ENCODE measurements around the gene ZNF785. TPM values are rescaled to one million over a fixed set of nuclear protein-coding genes. Genes with fewer than 3 reads are reported as not detected.
A peak's percentile ranks its signal among the peaks of the same experiment; 100 is the strongest.

ZNF785 gene
- total and polyA plus RNA-seq, 2 donors: 7.5 to 15.7 TPM

DNA sequence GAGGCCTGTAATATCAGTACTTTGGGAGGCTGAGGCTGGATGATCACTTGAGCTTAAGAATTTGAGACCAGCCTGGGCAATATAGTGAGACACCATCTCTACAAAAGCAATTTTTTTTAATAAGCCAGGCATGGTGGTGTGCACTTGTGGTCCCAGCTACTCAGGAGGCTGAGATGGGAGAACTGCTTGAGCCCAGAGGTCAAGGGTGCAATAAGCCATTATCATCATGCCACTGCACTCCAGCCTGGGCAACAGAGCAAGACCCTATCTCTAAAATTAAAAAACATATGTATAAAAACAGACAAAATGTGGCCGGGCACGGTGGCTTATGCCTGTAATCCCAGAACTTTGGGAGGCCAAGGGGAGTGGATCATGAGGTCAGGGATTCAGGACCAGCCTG, 3.2 kb upstream of the ZNF785 start:
- WGBS: 94% methylated on average over 2 of the region's 2 CpGs
- no peak overlapping the region for H3K4me3 ChIP-seq (ENCODE audit: low read depth, low read length)
- H3K36me3 ChIP-seq (ENCODE audit: insufficient read depth): no peaks in the 10 kb centered on the region
- no peak for DNase-seq (ENCODE audit: extremely low spot score)
- no peak overlapping the region for H3K27ac ChIP-seq (ENCODE audit: low read depth)
- H3K4me1 ChIP-seq (ENCODE audit: insufficient read depth): peaks cover 2% of the 10 kb centered on the region

GRCh38 chr16:30585022-30585399, 486 bp downstream of the ZNF785 start:
- DNase-seq (ENCODE audit: extremely low spot score): no peak
- Histone ChIP-seq H3K27ac (ENCODE audit: low read depth) (peak overlapping the region; percentile 86), H3K4me3 (ENCODE audit: low read depth, low read length) (peak overlapping the region; percentile 71), H3K4me1 (ENCODE audit: insufficient read depth) (peaks cover 2% of the 10 kb centered on the region), H3K36me3 (ENCODE audit: insufficient read depth) (no peaks in the 10 kb centered on the region)
- 1% methylated on average over 23 of the region's 23 CpGs for WGBS

DNA sequence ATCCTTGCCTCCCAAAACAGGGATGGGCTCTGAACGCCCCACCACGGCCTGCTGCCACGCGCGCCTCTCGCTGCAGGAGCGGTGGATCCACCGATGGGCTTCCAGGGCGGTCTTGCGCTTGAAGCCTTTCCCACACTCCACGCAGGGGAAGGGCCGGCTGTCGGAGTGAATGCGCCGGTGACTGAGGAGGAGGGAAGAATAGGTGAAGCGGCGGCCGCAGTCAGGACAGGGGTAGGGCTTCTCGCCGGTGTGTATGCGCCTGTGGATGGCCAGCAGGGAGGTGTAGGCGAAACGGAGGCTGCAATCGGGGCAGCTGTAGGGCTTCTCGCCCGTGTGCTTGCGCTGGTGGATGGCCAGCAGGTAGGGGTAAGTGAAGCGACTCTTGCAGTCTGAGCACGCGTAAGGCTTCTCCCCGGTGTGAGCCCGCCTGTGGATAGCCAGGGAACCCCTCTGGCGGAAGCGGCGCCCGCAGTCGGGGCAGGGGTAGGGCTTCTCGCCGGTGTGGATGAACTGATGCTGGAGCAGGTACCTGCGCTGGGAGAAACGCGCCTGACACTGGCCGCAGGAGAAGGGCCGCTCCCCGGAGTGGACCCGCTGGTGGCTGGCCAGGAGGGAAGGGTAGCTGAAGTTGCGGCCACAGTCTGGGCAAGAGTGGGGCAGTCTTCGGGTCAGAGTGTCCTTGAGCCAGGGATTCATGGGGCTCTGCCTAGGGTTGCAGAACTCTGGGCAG, 2.7 kb downstream of the ZNF785 start:
- H3K4me3 ChIP-seq (ENCODE audit: low read depth, low read length): no peak overlapping the region
- 96% methylated on average over 48 of the region's 48 CpGs for WGBS
- H3K4me1 ChIP-seq (ENCODE audit: insufficient read depth): peaks cover 2% of the 10 kb centered on the region
- no peaks in the 10 kb centered on the region for H3K36me3 ChIP-seq (ENCODE audit: insufficient read depth)
- no peak overlapping the region for H3K27ac ChIP-seq (ENCODE audit: low read depth)
- no peak for DNase-seq (ENCODE audit: extremely low spot score)

DNA sequence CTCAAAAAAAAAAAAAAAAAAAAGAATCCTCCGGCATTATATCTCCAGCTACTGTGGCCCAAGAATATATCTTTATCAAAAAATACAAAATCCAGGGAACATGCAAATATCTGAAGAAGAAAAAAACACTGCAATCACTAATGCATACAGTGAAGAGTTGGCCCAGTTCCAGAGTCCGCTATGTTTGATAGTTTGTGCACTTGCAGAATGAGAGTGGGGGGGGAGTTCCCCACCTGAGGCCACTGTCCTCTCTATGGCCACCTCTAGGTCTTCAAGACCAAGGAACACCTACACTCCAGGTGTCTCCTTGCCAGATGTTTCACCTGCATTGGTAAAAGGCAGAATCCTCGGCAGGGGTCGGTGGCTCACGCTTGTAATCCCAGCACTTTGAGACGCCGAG, 4.0 kb downstream of the ZNF785 start:
- H3K27ac ChIP-seq (ENCODE audit: low read depth): no peak overlapping the region
- 84% methylated on average over 7 of the region's 7 CpGs for WGBS
- H3K4me3 ChIP-seq (ENCODE audit: low read depth, low read length): no peak overlapping the region
- no peaks in the 10 kb centered on the region for H3K36me3 ChIP-seq (ENCODE audit: insufficient read depth)
- no peak for DNase-seq (ENCODE audit: extremely low spot score)
- H3K4me1 ChIP-seq (ENCODE audit: insufficient read depth): peaks cover 2% of the 10 kb centered on the region

DNA sequence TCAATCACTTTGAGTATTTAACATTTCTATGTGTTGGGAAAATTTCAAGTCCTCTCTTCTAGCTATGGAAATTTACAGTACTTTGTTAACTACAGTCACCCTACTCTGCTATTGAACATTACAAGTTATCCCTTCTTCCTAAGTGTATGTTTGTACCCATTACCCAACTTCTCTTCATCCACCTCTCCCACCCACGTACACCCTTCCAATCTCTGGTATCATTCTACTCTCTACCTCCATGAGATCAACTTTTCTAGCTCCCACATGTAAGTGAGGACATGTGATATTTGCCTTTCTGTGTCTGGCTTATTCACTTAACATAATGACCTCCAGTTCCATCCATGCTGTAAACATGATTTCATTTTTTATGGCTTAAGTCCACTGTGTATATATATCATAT, 10.8 kb downstream of the ZNF785 start:
- 52% methylated on average over 1 of the region's 1 CpG for WGBS
- H3K4me1 ChIP-seq (ENCODE audit: insufficient read depth): peaks cover 2% of the 10 kb centered on the region
- no peaks in the 10 kb centered on the region for H3K36me3 ChIP-seq (ENCODE audit: insufficient read depth)
- no peak for DNase-seq (ENCODE audit: extremely low spot score)
- H3K4me3 ChIP-seq (ENCODE audit: low read depth, low read length): no peak overlapping the region
- H3K27ac ChIP-seq (ENCODE audit: low read depth): no peak overlapping the region

DNA sequence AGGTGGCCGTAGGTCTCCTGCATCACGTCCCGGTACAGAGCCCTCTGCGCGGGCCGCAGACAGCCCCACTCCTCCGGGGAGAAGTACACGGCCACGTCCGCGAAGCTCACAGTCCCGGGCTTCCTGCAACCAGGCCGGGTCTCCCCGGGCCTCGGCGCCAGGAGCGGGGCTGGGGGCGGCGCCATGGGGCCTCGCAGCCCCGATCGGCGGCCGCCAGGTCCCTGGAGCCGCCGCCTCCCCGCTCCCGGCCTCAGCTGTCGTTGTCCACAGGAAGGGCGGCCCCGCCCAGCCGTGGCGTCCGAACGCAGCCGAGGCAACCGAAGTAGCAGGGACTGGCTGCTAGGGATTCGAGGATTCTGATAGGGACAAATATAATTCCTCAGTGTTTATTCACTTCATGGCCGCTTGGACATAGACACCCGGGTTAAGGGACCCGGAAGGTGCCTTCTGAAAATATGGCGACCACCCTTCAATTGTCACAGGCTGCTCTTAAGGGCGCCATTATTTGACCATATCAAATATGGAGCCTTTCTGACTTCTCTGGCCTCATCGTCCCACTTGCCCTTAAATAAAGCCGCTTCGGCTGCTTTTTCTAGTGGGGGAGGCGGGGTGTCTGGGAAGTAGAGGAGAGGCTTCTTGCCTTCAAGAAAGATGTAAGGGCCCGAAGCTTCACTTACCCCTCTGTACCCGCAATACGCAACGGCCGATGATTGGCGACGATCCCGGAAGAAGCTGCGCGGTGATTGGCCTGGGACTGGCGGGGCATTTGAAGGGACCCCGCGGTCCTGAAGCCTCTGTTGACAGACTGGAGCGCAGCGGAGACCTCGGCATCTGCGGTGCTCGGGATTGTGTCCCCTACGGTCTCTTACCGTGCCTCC, 13.8 kb downstream of the ZNF785 start, which contains the start of gene ZNF688:
ZNF688 (minus strand) TSS at position 270 of the 878 bp plus-strand sequence; CDS start at position 185, 85 bp downstream.
- peak; percentile 97 for DNase-seq (ENCODE audit: extremely low spot score)
- peaks cover 2% of the 10 kb centered on the region for H3K4me1 ChIP-seq (ENCODE audit: insufficient read depth)

DNA sequence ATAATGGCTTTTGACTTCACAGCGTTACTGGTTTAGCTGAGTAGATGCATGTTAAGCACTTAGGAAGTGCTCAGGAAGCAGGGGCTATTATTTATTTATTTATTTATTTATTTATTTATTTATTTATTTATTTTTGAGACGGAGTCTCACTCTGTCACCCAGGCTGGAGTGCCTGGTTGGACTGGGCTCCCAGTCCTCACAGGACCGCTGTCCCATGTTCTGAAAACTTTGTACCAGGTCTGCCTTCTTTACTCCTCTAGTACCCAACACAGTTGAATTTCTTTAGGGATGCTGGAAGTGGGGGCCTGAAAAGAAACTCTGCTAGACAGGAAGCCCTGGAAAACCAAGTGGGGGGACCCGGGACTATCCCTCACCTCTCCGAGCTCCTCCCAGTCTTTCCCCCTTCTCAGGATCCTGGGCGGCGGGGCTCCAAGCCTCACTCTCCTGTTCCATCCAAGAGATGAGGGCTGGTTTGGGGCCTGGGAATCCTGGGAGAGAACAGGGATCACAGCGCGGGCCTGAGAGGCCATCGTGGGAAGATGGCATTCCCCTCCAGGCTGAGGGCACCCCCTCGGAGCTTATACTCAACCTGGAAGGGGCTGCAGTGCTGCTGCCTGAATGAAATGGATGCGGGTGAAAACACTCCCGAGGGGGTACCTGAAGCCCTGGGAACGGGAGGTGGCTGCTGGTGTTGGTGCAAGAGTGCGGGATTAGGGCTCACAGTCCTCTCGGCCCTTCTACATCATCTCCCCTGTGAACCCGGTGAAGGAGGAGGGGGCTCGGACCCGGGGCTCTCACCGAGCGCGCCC, 14.7 kb downstream of the ZNF785 start:
- Histone ChIP-seq H3K4me1 (ENCODE audit: insufficient read depth) (peaks cover 2% of the 10 kb centered on the region), H3K27ac (ENCODE audit: low read depth) (peak overlapping the region; percentile 97), H3K36me3 (ENCODE audit: insufficient read depth) (no peaks in the 10 kb centered on the region), H3K4me3 (ENCODE audit: low read depth, low read length) (peak overlapping the region; percentile 71)
- WGBS: 7% methylated on average over 22 of the region's 22 CpGs
- DNase-seq (ENCODE audit: extremely low spot score): no peak

More for the DNA sequence above, 13.8 kb downstream of the ZNF785 start, which contains the start of gene ZNF688:
- no peaks in the 10 kb centered on the region for H3K36me3 ChIP-seq (ENCODE audit: insufficient read depth)
- peak within 1 kb of the TSS; percentile 71 for H3K4me3 ChIP-seq (ENCODE audit: low read depth, low read length)
- under 1% methylated on average over 67 of the region's 67 CpGs for WGBS
- H3K27ac ChIP-seq (ENCODE audit: low read depth): peak within 1 kb of the TSS; percentile 97

DNA sequence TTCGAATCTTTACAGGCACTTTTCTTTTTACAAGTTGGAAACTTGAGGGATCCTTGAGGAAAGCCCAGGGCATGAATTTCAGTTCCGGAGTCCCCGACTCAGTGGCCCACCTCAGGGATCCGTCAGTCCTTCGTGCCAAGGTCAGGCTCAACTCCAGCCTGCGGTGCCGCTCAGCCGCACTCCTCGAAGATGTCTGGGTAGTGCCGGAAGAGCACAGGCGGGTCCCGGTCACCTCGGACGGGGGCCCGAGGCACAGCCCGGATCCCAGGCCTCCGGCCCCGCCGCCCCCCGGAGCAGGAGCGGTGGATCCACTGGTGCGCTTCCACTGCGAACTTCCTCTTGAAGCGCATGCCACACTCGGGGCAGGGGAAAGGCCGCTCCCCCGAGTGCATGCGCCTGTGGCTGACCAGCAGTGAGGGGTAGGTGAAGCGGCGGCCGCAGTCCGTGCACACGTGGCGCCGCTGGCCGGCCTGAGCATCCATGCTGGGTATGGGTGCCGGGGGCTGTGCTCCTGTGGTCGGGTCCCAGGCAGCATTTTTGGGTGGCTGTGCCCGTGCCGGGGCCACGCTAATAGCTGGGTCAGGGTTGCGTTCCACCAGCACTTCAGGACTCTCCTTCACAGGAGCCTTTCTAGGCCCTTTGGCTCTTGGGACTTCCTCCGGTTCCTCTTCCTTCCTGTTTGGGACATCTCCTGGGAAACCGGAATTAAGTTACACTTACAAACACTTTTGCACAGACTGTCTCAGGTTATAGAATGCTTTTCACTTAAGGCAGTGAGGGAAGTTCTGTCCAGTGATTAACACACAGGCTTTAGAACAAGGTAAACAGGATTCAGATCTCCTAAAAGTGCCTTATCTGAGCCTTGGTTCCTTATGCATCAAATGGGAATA, 15.5 kb downstream of the ZNF785 start:
- peaks cover 2% of the 10 kb centered on the region for H3K4me1 ChIP-seq (ENCODE audit: insufficient read depth)
- H3K36me3 ChIP-seq (ENCODE audit: insufficient read depth): no peaks in the 10 kb centered on the region
- peak overlapping the region; percentile 48 for H3K27ac ChIP-seq (ENCODE audit: low read depth)
- no peak overlapping the region for H3K4me3 ChIP-seq (ENCODE audit: low read depth, low read length)
- 85% methylated on average over 44 of the region's 44 CpGs for WGBS
- DNase-seq (ENCODE audit: extremely low spot score): no peak

DNA sequence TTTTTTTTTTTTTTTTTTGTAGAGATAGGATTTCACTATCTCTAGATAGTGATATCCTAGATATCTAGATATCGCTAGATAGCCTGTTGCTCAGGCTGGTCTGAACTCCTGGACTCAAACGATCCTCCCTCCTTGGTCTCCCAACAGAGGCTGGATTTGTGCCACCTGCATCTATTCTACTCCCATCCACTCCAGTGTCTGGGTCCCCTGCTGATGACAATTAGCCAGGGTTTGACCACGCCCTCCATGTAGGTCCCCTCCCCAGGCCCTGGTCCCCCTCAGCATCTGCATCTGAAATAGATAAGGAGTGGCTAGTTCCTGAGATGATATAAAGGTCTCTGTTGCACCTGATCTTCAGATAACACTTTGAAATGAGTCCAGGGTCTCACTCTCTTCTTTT, 16.2 kb downstream of the ZNF785 start:
- Histone ChIP-seq H3K36me3 (ENCODE audit: insufficient read depth) (no peaks in the 10 kb centered on the region), H3K4me3 (ENCODE audit: low read depth, low read length) (no peak overlapping the region), H3K27ac (ENCODE audit: low read depth) (no peak overlapping the region), H3K4me1 (ENCODE audit: insufficient read depth) (peaks cover 2% of the 10 kb centered on the region)
- WGBS: 91% methylated on average over 3 of the region's 3 CpGs
- DNase-seq (ENCODE audit: extremely low spot score): no peak

GRCh38 chr16:30567991-30568638, 17.4 kb downstream of the ZNF785 start:
- no peak overlapping the region for H3K4me3 ChIP-seq (ENCODE audit: low read depth, low read length)
- no peak for DNase-seq (ENCODE audit: extremely low spot score)
- WGBS: 49% methylated on average over 6 of the region's 6 CpGs
- peaks cover 2% of the 10 kb centered on the region for H3K4me1 ChIP-seq (ENCODE audit: insufficient read depth)
- H3K27ac ChIP-seq (ENCODE audit: low read depth): no peak overlapping the region
- H3K36me3 ChIP-seq (ENCODE audit: insufficient read depth): no peaks in the 10 kb centered on the region

- H3K4me1 ChIP-seq (ENCODE audit: insufficient read depth): peaks cover 2% of the 10 kb centered on the region
- H3K27ac ChIP-seq (ENCODE audit: low read depth): no peak overlapping the region
- no peaks in the 10 kb centered on the region for H3K36me3 ChIP-seq (ENCODE audit: insufficient read depth)
- DNase-seq (ENCODE audit: extremely low spot score): no peak
- WGBS: 86% methylated on average over 14 of the region's 14 CpGs
- no peak overlapping the region for H3K4me3 ChIP-seq (ENCODE audit: low read depth, low read length)
These were observed 18.1 kb downstream of the ZNF785 start for GRCh38 chr16:30567160-30567990.

Measured in urinary bladder (tissue), 4 donors.